HepG2 (cell line): ENCODE results near the gene COQ8A. TPM values are rescaled to one million over a fixed set of nuclear protein-coding genes. Genes with fewer than 3 reads are reported as not detected.

Experiments used
- ATAC-seq: fragments of 200-7000 bp; cut with Tn5 transposase; 3 replicates; pipeline ENCODE4 v1.9.1; 2020; ENCODE audit warnings: mild to moderate bottlenecking, moderate library complexity
- BruUV-seq: library from RNA; stranded (reverse); fragments of 400-500 nt; replicated peaks from 2 replicates; lab custom pipeline; 2021; lab: Mats Ljungman, UMichigan
- CTCF ChIA-PET: fragments of 300-600 bp; formaldehyde crosslinking; extraction: SDS; loops from one replicate; lab custom pipeline; 2021; ENCODE audit warnings: low total read pairs, inconsistent platforms, low intra/inter-chr PET ratio; lab: Yijun Ruan, JAX
- POLR2A ChIA-PET: fragments of 350-600 bp; sonication (Branson Sonifier 250); formaldehyde crosslinking; loops from one replicate; lab custom pipeline; 2020; ENCODE audit warnings: antibody characterized with exemption, inconsistent platforms; lab: Yijun Ruan, JAX
- DNase-seq: peaks from one replicate; pipeline ENCODE4 v3.0.0-alpha.2; 2015; ENCODE audit warnings: low spot score
- FAIRE-seq: peaks from 3 replicates; lab custom pipeline; 2011; peaks lifted over from hg19 to GRCh38; lab: Jason Lieb, UNC
- H2AFZ ChIP-seq: one replicate; pipeline ENCODE4 v1.6.1; 2011; ENCODE audit warnings: low read length, inconsistent platforms
- H3K27ac ChIP-seq: fragments of 300-600 bp; 3 replicates; pipeline ENCODE4 v1.8.0; 2011; ENCODE audit warnings: mixed run types, mild to moderate bottlenecking, mixed read lengths, low read length, inconsistent platforms; ENCODE audit not compliant: insufficient read depth; ENCODE audit errors: extremely low read length
- H3K27me3 ChIP-seq, 2 experiments: fragments of 200-600 bp in 1 of 2; 2 replicates in 1 of 2; 3 replicates in 1 of 2; pipeline versions ENCODE4 v1.6.0 to v1.8.0; 2011; ENCODE audit warnings: low read length in 2 of 2, mild to moderate bottlenecking in 2 of 2, moderate library complexity in 2 of 2, inconsistent platforms in 1 of 2; ENCODE audit not compliant: insufficient read depth in 2 of 2, control insufficient read depth in 1 of 2
- H3K36me3 ChIP-seq, 2 experiments: fragments of 200-600 bp in 1 of 2; replicated peaks in 1 of 2; 2 replicates in 1 of 2; 3 replicates in 1 of 2; pipeline versions ENCODE4 v1.5.1 to v1.8.0; 2011; ENCODE audit warnings: low read length in 2 of 2, inconsistent platforms in 1 of 2; ENCODE audit not compliant: insufficient read depth in 2 of 2, control insufficient read depth in 1 of 2
- H3K4me1 ChIP-seq: 2 replicates; pipeline ENCODE4 v1.5.1; 2012; ENCODE audit warnings: low read length, inconsistent platforms; ENCODE audit not compliant: insufficient read depth
- H3K4me2 ChIP-seq: 2 replicates; pipeline ENCODE4 v1.6.0; 2011; ENCODE audit warnings: low read depth, low read length, inconsistent platforms
- H3K4me3 ChIP-seq, 3 experiments: fragments of 200-600 bp in 1 of 3; sonication (generic), shearing (Covaris generic) in 1 of 3; replicated peaks in 1 of 3; 2 replicates each; pipeline ENCODE4 v1.5.1; 2011 to 2016; ENCODE audit warnings: low read length in 3 of 3, inconsistent platforms in 2 of 3, low read depth in 2 of 3, mild to moderate bottlenecking in 2 of 3, control low read depth in 1 of 3, mixed read lengths in 1 of 3; ENCODE audit not compliant: insufficient read depth in 1 of 3
- H3K79me2 ChIP-seq: one replicate; pipeline ENCODE4 v1.6.1; 2011; ENCODE audit warnings: low read length, inconsistent platforms; ENCODE audit not compliant: insufficient read depth
- H3K9ac ChIP-seq: 2 replicates; pipeline ENCODE4 v1.6.0; 2011; ENCODE audit warnings: mild to moderate bottlenecking, low read depth, low read length, inconsistent platforms; ENCODE audit not compliant: insufficient read depth
- H3K9me3 ChIP-seq: 2 replicates; pipeline ENCODE4 v1.5.1; 2012; ENCODE audit warnings: mild to moderate bottlenecking, low read length
- H4K20me1 ChIP-seq: 2 replicates; pipeline ENCODE4 v1.6.0; 2011; ENCODE audit warnings: inconsistent platforms, mild to moderate bottlenecking, low read length, moderate library complexity; ENCODE audit not compliant: insufficient read depth
- CBX5 ChIP-seq: sonication (generic); formaldehyde crosslinking; IDR thresholded peaks from 2 replicates; pipeline ENCODE4 v1.4.0; 2020; ENCODE audit warnings: missing genetic modification reagents, borderline replicate concordance
- DPF2 ChIP-seq: sonication (generic); formaldehyde crosslinking; IDR thresholded peaks from 2 replicates; pipeline ENCODE4 v1.4.0; 2020; ENCODE audit warnings: mild to moderate bottlenecking, low read depth, missing genetic modification reagents, borderline replicate concordance
- KDM6A ChIP-seq: IDR thresholded peaks from 2 replicates; pipeline ENCODE4 v1.6.1; 2016; ENCODE audit warnings: low read depth
- MEF2D ChIP-seq: sonication (generic); formaldehyde crosslinking; IDR thresholded peaks from 2 replicates; pipeline ENCODE4 v1.5.1; 2020; ENCODE audit warnings: mild to moderate bottlenecking, missing genetic modification reagents
- MLX ChIP-seq: IDR thresholded peaks from 2 replicates; pipeline ENCODE4 v1.6.1; 2016
- PHF21A ChIP-seq: sonication (generic); formaldehyde crosslinking; IDR thresholded peaks from 2 replicates; pipeline ENCODE4 v1.5.0; 2020; ENCODE audit warnings: mild to moderate bottlenecking, missing genetic modification reagents
- RXRA ChIP-seq: sonication (generic); formaldehyde crosslinking; IDR thresholded peaks from 2 replicates; pipeline ENCODE4 v1.5.1; 2020; ENCODE audit warnings: missing genetic modification reagents
- SP1 ChIP-seq, 2 experiments: fragments of 450-650 bp in 1 of 2; sonication (generic) in 1 of 2; formaldehyde crosslinking in 1 of 2; IDR thresholded peaks; 2 replicates each; pipeline versions ENCODE4 v1.4.0 to v1.6.1; 2016 to 2020; ENCODE audit warnings: missing genetic modification reagents in 1 of 2
- ZGPAT ChIP-seq: IDR thresholded peaks from 2 replicates; pipeline ENCODE4 v1.6.1; 2016; ENCODE audit warnings: mild to moderate bottlenecking
- ZMYM4 ChIP-seq: sonication (generic); formaldehyde crosslinking; IDR thresholded peaks from 2 replicates; pipeline ENCODE4 v1.8.1; 2023; ENCODE audit warnings: mild to moderate bottlenecking, missing genetic modification reagents
- ZNF205 ChIP-seq: IDR thresholded peaks from 2 replicates; pipeline ENCODE4 v1.6.1; 2018; ENCODE audit warnings: missing biosample characterization, missing genetic modification reagents
- ZNF646 ChIP-seq: sonication (generic); formaldehyde crosslinking; IDR thresholded peaks from 2 replicates; pipeline ENCODE4 v1.9.0; 2021; ENCODE audit warnings: mild to moderate bottlenecking, missing genetic modification reagents
- ZNF704 ChIP-seq: sonication (generic); formaldehyde crosslinking; IDR thresholded peaks from 2 replicates; pipeline ENCODE4 v1.8.1; 2023; ENCODE audit warnings: mild to moderate bottlenecking, inconsistent platforms, moderate library complexity, missing genetic modification reagents, borderline replicate concordance
- ZNF746 ChIP-seq: sonication (generic); formaldehyde crosslinking; IDR thresholded peaks from 2 replicates; pipeline ENCODE4 v1.8.0; 2022; ENCODE audit warnings: mild to moderate bottlenecking, missing genetic modification reagents
- WGBS: methylation state at CpG from one replicate; pipeline ENCODE4 v1.1.6; 2017; ENCODE audit warnings: low lambda C conversion rate; 5-methylcytosine and 5-hydroxymethylcytosine counted together
- in situ Hi-C: cut with HindIII; loops from 2 replicates; pipeline ENCODE4 v1.10.0; 2017; ENCODE audit warnings: low pct_unique_long_range_greater_than_20kb; ENCODE audit not compliant: extremely low pct_ligation_motif_present
- intact Hi-C: fragments of 100-400 bp; cut with micrococcal nuclease; formaldehyde crosslinking; loops from one replicate; pipeline ENCODE4 v1.10.0; 2022; ENCODE audit not compliant: unreplicated experiment
- polyA plus RNA-seq, 8 experiments: library from polyadenylated mRNA; depleted of rRNA in 3 of 8; stranded (reverse) in 7 of 8; unstranded in 1 of 8; fragments of >200 nt; fragmentation: Illumina TruSeq in 4 of 8; extraction: Trizol in 4 of 8; gene quantifications; 2 replicates each; pipeline versions ENCODE4 v1.2.1 to v1.2.3, GENCODE V29; 2011 to 2016; ENCODE audit warnings: low read depth in 4 of 8, missing spikeins in 1 of 8, mixed read lengths in 1 of 8; ENCODE audit not compliant: insufficient read depth in 1 of 8
- total RNA-seq, 5 experiments: library from RNA; depleted of rRNA; stranded (reverse); fragments of >200 nt; fragmentation: Illumina TruSeq; extraction: Trizol; gene quantifications; 2 replicates each; pipeline ENCODE4 v1.2.3, GENCODE V29; 2016; ENCODE audit warnings: low read depth in 1 of 5

COQ8A gene
- total and polyA plus RNA-seq, 2 of the 13 experiments (the other 11 are each of a cell fraction or from before 2014, with no cell fraction given) = 60.4 to 88.7 TPM

GRCh38 chr1:226920446-226920894, 19.6 kb upstream of the COQ8A start:
- H3K36me3 ChIP-seq = no peaks in the 10 kb centered on the region
- no peaks in the 10 kb centered on the region for H4K20me1 ChIP-seq
- DNase-seq (peak; percentile 79), FAIRE-seq (peak; percentile 76), ATAC-seq (peak; percentile 98)
- H3K4me3 ChIP-seq = no peak overlapping the region
- BruUV-seq = no TSS peak
- in situ Hi-C loops = no loop called here
- POLR2A ChIA-PET = interaction anchor here (1.2 to 5.5 kb wide), 2 partner anchors 9 to 20 kb away, joined by 3 to 35 read pairs; partner anchors contain the start of gene COQ8A
- intact Hi-C loops = loop anchor here (2.0 kb wide), 1 partner anchor 24 kb away; no protein-coding TSS in a partner anchor
- H3K27ac ChIP-seq = peak overlapping the region; percentile 64
- CTCF ChIA-PET = no interaction called here
- H3K4me2 ChIP-seq = peak overlapping the region; percentile 46
- H3K79me2 ChIP-seq = no peaks in the 10 kb centered on the region
- H2AFZ ChIP-seq = peak overlapping the region; percentile 31
- H3K27me3 ChIP-seq = no peaks in the 10 kb centered on the region
- H3K9ac ChIP-seq = peak overlapping the region; percentile 41; the same call in 1 of the 2 replicates
- peaks cover 30% of the 10 kb centered on the region for H3K4me1 ChIP-seq
- 21% methylated on average over 2 of the region's 2 CpGs for WGBS
- no peaks in the 10 kb centered on the region for H3K9me3 ChIP-seq
- 0 out of 2 replicates have a peak, but pooled peaks have one; percentile 39 for TF ChIP-seq MLX (CRISPR knock-in tag)
- peak; percentile 76; the same call in 1 of the 2 replicates for TF ChIP-seq ZNF646
- TF ChIP-seq PHF21A (CRISPR knock-in tag) = peak; percentile 93
- 0 out of 2 replicates have a peak, but pooled peaks have one; percentile 86 for TF ChIP-seq MEF2D (CRISPR knock-in tag)
- no peak for TF ChIP-seq ZNF704 (CRISPR knock-in tag)
- TF ChIP-seq SP1 (IDR thresholded peaks at IDR 0.05) = no peak
- TF ChIP-seq SP1 (CRISPR knock-in tag; IDR thresholded peaks at IDR 0.05) = peak; percentile 50
- TF ChIP-seq ZMYM4 (CRISPR knock-in tag) = peak; percentile 94
- peak; percentile 40; the same call in 1 of the 2 replicates for TF ChIP-seq DPF2 (CRISPR knock-in tag)
- TF ChIP-seq ZNF205 = peak; percentile 59; the same call in 1 of the 2 replicates
- 0 out of 2 replicates have a peak, but pooled peaks have one; percentile 16 for TF ChIP-seq KDM6A (CRISPR knock-in tag)
- TF ChIP-seq ZGPAT (CRISPR knock-in tag) = peak; percentile 77
- peak; percentile 64; the same call in 1 of the 2 replicates for TF ChIP-seq CBX5 (CRISPR knock-in tag)
- peak; percentile 67; the same call in 1 of the 2 replicates for TF ChIP-seq RXRA
- TF ChIP-seq ZNF746 = peak; percentile 72; the same call in 1 of the 2 replicates
